Measurements from ENCODE around the gene HMG20B. TPM values are rescaled to one million over a fixed set of nuclear protein-coding genes. Genes with fewer than 3 reads are reported as not detected.
"Not testable (repeated sequence)": the region's sequence is repeated elsewhere in the genome, so short reads cannot be mapped to it uniquely, and the experiment has no call there.

The HMG20B gene
- total RNA-seq, 1 experiment from 2014 or later = 115 TPM

- Histone ChIP-seq H3K27me3 (ENCODE audit: insufficient read depth, low read depth) (no peaks in the 10 kb centered on the region), H3K4me3 (no peak overlapping the region), H3K4me1 (replicated peaks; ENCODE audit: insufficient read depth) (0 out of 2 replicates have a peak, but pooled peaks cover 12% of the 10 kb centered on the region), H3K9me3 (ENCODE audit: insufficient read depth, low read depth) (no peaks in the 10 kb centered on the region), H3F3A (ENCODE audit: insufficient read depth, low read depth) (peaks cover 11% of the 10 kb centered on the region; the same call in 1 of the 2 replicates), H3K36me3 (ENCODE audit: low read depth) (no peaks in the 10 kb centered on the region), H2AFZ (no peak overlapping the region), H3K9me2 (ENCODE audit: insufficient read depth) (no peaks in the 10 kb centered on the region), H3K27ac (peak overlapping the region; percentile 96; the same call in 1 of the 2 replicates), H3K4me2 (no peak overlapping the region), H3K79me2 (ENCODE audit: low read depth) (no peaks in the 10 kb centered on the region), H4K20me1 (ENCODE audit: insufficient read depth) (no peaks in the 10 kb centered on the region)
- POLR2A ChIA-PET (ENCODE audit: unreplicated experiment) = no interaction called here
- TF ChIP-seq CTCF (conservative IDR thresholded peaks at IDR 0.05) = no peak
- no peak for TF ChIP-seq EZH2 (IDR thresholded peaks at IDR 0.05; ENCODE audit: low read depth)
- CTCF ChIA-PET = no interaction called here
- no peak for DNase-seq
- intact Hi-C loops (cut with micrococcal nuclease; ENCODE audit: unreplicated experiment) = no loop called here
- no TSS peak for BruUV-seq (replicated peaks)
Measured at GRCh38 chr19:3563709-3564524, 8.8 kb upstream of the HMG20B start.

- no TSS peak for BruUV-seq (replicated peaks)
- Histone ChIP-seq H3K4me3 (no peak overlapping the region), H3K36me3 (ENCODE audit: low read depth) (no peaks in the 10 kb centered on the region), H3K9me2 (ENCODE audit: insufficient read depth) (no peaks in the 10 kb centered on the region), H2AFZ (no peak overlapping the region), H3K27me3 (ENCODE audit: insufficient read depth, low read depth) (no peaks in the 10 kb centered on the region), H3K79me2 (ENCODE audit: low read depth) (no peaks in the 10 kb centered on the region), H3F3A (ENCODE audit: insufficient read depth, low read depth) (peaks cover 11% of the 10 kb centered on the region; the same call in 1 of the 2 replicates), H3K4me1 (replicated peaks; ENCODE audit: insufficient read depth) (0 out of 2 replicates have a peak, but pooled peaks cover 12% of the 10 kb centered on the region), H3K4me2 (no peak overlapping the region), H4K20me1 (ENCODE audit: insufficient read depth) (no peaks in the 10 kb centered on the region), H3K27ac (no peak overlapping the region), H3K9me3 (ENCODE audit: insufficient read depth, low read depth) (no peaks in the 10 kb centered on the region)
- TF ChIP-seq CTCF (conservative IDR thresholded peaks at IDR 0.05) = no peak
- TF ChIP-seq EZH2 (IDR thresholded peaks at IDR 0.05; ENCODE audit: low read depth) = no peak
- POLR2A ChIA-PET (ENCODE audit: unreplicated experiment) = no interaction called here
- intact Hi-C loops (cut with micrococcal nuclease; ENCODE audit: unreplicated experiment) = no loop called here
- peak; percentile 59 to 75 for DNase-seq
- CTCF ChIA-PET = interaction anchor here (0.7 kb wide), 1 partner anchor 406 kb away, joined by 4 read pairs; the partner anchor contains the start of gene DAPK3
Measured at GRCh38 chr19:3565139-3565538, 7.6 kb upstream of the HMG20B start.

- H3K9me2 ChIP-seq (ENCODE audit: insufficient read depth); H3K4me2 ChIP-seq; H3K4me1 ChIP-seq (replicated peaks; ENCODE audit: insufficient read depth); H3K27me3 ChIP-seq (ENCODE audit: insufficient read depth, low read depth); BruUV-seq (replicated peaks); intact Hi-C loops (cut with micrococcal nuclease; ENCODE audit: unreplicated experiment); H3K27ac ChIP-seq; H2AFZ ChIP-seq; DNase-seq; H3F3A ChIP-seq (ENCODE audit: insufficient read depth, low read depth); CTCF ChIA-PET; H3K4me3 ChIP-seq; H3K36me3 ChIP-seq (ENCODE audit: low read depth); H4K20me1 ChIP-seq (ENCODE audit: insufficient read depth); H3K9me3 ChIP-seq (ENCODE audit: insufficient read depth, low read depth); POLR2A ChIA-PET (ENCODE audit: unreplicated experiment); H3K79me2 ChIP-seq (ENCODE audit: low read depth): not testable (repeated sequence)
Measured at GRCh38 chr19:3570042-3570441, 2.7 kb upstream of the HMG20B start.

Measured in PC-9 (cell line).